ENCODE data around the gene SLC5A12.

DNA sequence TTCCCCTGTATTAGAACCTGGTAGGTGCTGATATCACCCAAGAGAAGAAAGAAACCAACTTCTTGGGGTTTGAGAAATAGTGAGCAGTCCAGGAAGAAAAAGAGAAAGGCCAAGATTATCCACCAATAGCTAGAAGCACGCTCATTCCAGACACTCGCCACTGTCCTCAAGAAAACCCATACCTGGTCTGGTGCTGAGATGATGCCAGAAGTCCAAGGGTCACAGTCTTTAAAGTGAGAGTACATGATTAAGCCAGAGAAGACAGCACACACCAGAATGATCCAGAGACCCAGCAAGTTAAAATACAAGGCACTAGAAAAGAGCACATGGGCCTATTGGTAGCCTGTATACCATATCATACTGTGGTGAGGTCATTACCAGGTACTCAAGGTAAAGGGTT is 23.6 kb downstream of the SLC5A12 start:
- TF ChIP-seq, protein P1, sequence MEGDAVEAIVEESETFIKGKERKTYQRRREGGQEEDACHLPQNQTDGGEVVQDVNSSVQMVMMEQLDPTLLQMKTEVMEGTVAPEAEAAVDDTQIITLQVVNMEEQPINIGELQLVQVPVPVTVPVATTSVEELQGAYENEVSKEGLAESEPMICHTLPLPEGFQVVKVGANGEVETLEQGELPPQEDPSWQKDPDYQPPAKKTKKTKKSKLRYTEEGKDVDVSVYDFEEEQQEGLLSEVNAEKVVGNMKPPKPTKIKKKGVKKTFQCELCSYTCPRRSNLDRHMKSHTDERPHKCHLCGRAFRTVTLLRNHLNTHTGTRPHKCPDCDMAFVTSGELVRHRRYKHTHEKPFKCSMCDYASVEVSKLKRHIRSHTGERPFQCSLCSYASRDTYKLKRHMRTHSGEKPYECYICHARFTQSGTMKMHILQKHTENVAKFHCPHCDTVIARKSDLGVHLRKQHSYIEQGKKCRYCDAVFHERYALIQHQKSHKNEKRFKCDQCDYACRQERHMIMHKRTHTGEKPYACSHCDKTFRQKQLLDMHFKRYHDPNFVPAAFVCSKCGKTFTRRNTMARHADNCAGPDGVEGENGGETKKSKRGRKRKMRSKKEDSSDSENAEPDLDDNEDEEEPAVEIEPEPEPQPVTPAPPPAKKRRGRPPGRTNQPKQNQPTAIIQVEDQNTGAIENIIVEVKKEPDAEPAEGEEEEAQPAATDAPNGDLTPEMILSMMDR (conservative IDR thresholded peaks at IDR 0.05; ENCODE audit: low read depth, low read length), result no peak
- no peak for TF ChIP-seq EZH2 (IDR thresholded peaks at IDR 0.05; ENCODE audit: low read length, unreplicated experiment)
